Endothelial cell of hepatic sinusoid (primary cell): Measurements from ENCODE around the gene COL6A3.
"Not testable (repeated sequence)": the region's sequence is repeated elsewhere in the genome, so short reads cannot be mapped to it uniquely, and the experiment has no call there.

Source experiments
- in situ Hi-C: cut with HindIII; loops from 2 replicates; pipeline ENCODE4 v1.10.0; 2017; ENCODE audit warnings: low sequenced_read_pairs

Gene COL6A3

GRCh38 chr2:237304763-237305514, 109.0 kb downstream of the COL6A3 start:
- in situ Hi-C loops: no loop called here

DNA sequence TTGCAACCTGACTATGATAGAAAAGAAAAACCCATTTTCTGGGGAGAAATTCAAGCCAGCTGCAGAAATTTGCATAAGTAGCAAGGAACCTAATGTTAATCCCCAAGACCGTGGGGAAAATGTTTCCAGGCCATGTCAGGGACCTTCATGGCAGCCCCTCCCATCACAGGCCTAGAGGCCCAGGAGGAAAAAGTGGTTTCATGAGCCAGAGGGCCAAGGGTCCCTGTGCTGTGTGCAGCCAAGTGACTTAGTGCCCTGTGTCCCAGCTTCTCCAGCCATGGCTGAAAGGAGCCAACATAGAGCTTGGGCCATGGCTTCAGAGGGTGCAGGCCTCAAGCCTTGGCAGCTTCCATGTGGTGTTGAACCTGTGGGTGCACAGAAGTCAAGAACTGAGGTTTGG, 110.7 kb downstream of the COL6A3 start:
- in situ Hi-C loops: not testable (repeated sequence)

GRCh38 chr2:237301595-237301994, 112.4 kb downstream of the COL6A3 start:
- in situ Hi-C loops: no loop called here

- in situ Hi-C loops: no loop called here
Measured at GRCh38 chr2:237300739-237301138, 113.2 kb downstream of the COL6A3 start.

GRCh38 chr2:237299906-237300305, 114.1 kb downstream of the COL6A3 start:
- in situ Hi-C loops: loop anchor here (10.0 kb wide), 1 partner anchor 65 kb away; no protein-coding TSS in a partner anchor

GRCh38 chr2:237298151-237299118, 115.5 kb downstream of the COL6A3 start:
- in situ Hi-C loops: loop anchor here (10.0 kb wide), 1 partner anchor 64 kb away; no protein-coding TSS in a partner anchor

DNA sequence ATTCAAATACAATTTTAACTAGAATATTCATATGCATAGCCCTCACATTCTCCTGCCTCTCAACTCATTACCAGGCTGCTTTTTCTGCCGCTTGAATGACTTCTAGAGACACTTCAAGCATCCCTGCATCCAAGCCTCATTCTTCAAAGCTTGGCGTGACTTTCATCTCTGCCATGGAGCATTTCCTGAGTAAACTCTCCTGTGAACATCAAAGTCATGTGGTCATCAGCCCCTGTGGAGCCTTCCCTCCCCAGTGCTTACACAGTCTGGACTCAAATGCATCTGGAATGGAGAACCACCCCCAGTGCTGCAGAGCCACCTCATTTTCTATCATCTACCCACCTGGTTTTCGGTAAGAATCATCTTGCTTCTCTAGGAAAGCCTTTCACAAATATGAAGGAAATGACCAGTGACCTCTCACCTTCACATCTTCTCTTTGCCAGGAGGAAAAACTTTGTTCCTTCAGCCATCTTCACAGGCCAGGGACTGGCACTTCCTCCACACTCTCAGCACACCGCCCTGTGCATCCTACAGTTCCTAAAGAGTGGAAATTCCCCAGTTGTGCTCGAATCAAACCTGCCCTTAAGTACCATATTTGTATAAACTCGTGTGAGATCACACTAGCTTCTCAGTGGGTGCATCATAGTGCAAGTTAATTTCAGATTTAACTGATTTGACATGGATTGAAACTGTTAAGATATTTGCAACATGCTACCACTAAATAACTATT, 116.4 kb downstream of the COL6A3 start:
- in situ Hi-C loops: loop anchor here (10.0 kb wide), 1 partner anchor 63 kb away; no protein-coding TSS in a partner anchor

DNA sequence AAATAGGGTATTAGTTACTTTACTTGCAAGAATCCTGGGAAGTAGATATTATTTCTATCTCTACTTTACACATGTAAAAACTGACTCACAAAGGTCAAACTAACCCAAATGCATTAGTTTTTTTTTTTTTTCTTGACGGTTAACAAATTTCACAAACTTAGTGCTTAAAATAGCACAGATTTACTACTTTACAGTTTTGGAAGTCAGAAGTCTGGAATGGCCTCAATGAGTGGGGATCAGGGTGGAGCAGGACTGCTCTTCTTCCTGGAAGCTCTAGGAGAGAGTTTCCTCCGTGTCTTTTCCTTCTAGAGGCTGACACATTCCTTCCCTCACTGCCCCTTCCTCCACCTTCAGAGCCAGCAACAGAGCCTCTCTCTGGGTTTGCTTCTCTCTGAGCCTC, 117.2 kb downstream of the COL6A3 start:
- in situ Hi-C loops: loop anchor here (10.0 kb wide), 1 partner anchor 62 kb away; no protein-coding TSS in a partner anchor

GRCh38 chr2:237295889-237296480, 118.0 kb downstream of the COL6A3 start:
- in situ Hi-C loops: loop anchor here (10.0 kb wide), 1 partner anchor 61 kb away; no protein-coding TSS in a partner anchor

DNA sequence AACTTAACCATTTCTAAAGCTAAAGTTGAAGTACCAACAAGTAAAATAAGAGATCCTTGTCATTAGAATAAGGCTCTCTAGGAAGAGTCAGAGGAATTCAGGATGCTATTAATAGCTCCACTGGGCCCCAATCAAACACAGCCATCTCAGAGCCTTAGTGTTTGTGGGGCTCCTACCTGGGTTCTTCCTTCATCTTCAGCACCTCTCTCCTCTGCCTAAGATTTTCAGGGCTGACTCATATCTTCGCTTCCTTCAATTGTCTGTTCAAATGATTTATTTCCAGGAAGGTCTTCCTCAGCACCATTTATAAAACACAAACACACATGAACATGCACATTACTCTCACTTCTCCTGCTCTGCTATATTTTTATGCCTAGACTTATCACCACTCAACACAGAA, 119.5 kb downstream of the COL6A3 start:
- in situ Hi-C loops: loop anchor here (10.0 kb wide), 1 partner anchor 60 kb away; no protein-coding TSS in a partner anchor

- in situ Hi-C loops: loop anchor here (10.0 kb wide), 1 partner anchor 59 kb away; no protein-coding TSS in a partner anchor
Measured at GRCh38 chr2:237293978-237294377, 120.0 kb downstream of the COL6A3 start.

DNA sequence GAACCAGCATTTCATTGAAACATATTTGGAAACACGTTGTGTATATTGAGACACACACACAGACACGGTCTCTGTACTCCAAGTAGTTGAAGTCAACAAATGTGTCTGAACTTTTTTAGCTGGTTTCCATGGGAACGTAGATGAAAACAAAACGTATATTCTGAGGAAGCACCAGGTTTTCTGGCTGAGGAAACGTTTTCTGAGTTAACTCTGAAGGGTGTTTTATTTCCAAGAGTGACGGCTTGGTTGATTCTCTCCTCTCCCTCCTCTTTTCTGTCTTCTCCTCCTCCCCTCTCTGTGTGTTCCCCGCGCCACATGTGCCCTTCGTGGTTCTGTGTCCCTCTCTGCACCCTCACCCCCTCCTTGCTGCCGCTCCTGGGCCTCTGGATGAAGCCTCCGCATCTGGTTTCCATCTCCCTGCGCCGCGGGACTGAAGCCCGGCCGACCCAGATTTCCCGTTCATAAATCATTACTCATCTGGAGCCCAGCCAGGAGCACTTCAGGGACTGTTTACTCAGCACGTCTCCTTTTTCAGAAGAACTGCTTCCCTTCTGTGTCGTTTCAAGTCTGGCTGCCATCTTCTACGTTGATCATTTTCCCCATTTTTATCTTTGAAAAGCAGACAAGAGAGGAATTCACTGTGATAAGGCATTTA, 122.7 kb downstream of the COL6A3 start:
- in situ Hi-C loops: loop anchor here (10.0 kb wide), 1 partner anchor 56 kb away; no protein-coding TSS in a partner anchor

DNA sequence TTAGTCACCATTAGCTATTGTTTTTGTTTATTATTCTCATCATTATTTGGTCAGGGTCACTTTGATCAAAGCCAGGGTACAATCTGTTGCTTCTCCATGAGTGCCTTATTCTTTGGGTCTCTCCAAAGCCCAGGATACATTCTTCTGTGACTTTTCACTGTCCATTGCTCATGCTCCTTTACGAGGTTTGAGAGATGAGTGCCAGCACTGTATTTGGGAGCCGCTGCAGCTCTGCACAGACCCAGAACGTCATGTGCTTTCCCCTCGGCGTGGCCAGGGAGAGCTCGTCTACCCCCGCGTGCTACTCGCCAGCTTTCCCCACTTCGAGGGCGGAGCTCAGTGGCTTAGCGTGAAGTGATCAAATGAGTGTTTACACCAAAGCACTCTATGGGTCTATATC, 123.7 kb downstream of the COL6A3 start:
- in situ Hi-C loops: loop anchor here (10.0 kb wide), 1 partner anchor 55 kb away; no protein-coding TSS in a partner anchor

GRCh38 chr2:237289139-237289538, 124.8 kb downstream of the COL6A3 start:
- in situ Hi-C loops: no loop called here

DNA sequence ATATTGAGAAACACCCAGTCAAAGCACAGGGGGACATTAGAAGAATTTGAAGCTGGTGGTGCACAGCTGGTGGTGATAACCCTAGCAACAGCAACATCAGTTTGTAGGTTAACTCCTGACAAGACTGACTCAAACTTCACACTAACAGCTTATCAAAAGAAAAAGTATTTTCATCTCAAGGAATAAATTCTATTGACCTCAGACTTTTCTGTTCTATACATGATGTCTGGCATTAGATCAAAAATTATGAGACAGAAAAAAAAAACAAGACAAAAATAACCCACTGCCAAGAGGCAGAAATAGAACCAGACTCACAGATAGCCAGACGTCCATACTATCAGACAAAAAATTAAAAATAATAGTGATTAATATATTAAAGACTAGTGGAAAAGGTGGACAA, 126.1 kb downstream of the COL6A3 start:
- in situ Hi-C loops: no loop called here

GRCh38 chr2:237283131-237283928, 130.6 kb downstream of the COL6A3 start:
- in situ Hi-C loops: loop anchor here (5.0 kb wide), 2 partner anchors 49 to 101 kb away; no protein-coding TSS in a partner anchor

DNA sequence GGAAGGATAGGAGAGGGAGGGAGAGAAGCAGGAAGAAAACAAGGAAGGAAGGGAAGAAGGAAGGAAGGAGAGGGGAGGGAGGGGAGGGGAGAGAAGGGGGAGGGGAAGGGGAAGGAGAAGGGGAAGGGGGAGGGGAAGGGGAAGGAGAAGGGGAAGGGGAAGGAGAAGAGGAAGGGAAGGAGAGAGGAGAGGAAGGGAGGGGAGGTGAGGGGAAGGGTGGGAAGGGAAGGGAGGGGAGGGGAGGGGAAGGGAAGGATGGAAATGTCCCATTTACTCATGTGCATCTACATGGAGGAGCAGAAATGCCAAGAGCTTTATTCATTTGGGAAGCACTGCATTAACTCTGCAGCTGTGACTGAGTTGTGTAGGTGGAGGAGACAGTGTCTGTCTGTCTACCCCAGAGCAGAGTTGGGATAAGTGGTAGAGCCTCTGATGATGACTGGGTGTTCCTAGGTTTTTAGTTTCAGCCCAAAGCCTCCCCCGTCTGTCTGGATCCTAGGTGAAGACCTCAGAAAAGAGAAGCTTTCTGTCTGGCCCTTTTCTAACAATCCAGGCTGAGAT, 131.3 kb downstream of the COL6A3 start:
- in situ Hi-C loops: loop anchor here (5.0 kb wide), 2 partner anchors 50 to 100 kb away; no protein-coding TSS in a partner anchor

GRCh38 chr2:237281836-237282306, 132.1 kb downstream of the COL6A3 start:
- in situ Hi-C loops: loop anchor here (5.0 kb wide), 2 partner anchors 50 to 100 kb away; no protein-coding TSS in a partner anchor
